ENCODE results near the gene RAX.
"Not testable (repeated sequence)": the region's sequence is repeated elsewhere in the genome, so short reads cannot be mapped to it uniquely, and the experiment has no call there.

The RAX gene

DNA sequence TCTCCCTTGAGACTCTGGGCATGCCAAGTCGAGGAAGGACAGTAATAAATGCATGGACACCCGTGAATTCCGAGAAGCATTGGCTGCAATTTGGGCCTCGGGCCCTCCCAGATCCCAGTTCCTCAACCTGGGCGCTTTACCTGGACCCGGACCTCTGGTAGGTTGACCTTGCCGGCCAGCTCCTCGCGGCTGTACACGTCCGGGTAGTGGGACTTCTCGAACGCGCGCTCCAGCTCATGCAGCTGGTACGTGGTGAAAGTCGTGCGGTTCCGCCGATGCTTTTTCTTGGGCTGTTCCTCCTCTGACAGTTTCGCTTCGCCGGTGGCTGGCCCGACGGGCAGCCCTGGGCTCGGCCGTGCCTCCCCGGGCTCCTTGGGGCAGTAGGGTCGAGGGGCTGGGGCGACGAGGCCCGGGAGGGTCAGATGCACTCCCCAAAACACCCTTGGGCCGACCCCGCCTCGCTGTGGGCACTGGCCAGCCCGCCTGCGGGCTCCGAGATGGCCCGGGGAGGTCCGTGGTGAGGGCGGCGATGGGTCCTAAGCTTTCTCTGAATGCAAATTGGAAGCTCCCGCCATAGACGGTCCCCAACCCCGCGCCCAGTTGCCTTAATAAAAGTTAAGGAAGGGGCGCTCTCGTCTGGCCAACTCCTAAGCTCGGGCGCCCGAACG lies 899 bp downstream of the RAX start:
- no peak for DNase-seq

DNA sequence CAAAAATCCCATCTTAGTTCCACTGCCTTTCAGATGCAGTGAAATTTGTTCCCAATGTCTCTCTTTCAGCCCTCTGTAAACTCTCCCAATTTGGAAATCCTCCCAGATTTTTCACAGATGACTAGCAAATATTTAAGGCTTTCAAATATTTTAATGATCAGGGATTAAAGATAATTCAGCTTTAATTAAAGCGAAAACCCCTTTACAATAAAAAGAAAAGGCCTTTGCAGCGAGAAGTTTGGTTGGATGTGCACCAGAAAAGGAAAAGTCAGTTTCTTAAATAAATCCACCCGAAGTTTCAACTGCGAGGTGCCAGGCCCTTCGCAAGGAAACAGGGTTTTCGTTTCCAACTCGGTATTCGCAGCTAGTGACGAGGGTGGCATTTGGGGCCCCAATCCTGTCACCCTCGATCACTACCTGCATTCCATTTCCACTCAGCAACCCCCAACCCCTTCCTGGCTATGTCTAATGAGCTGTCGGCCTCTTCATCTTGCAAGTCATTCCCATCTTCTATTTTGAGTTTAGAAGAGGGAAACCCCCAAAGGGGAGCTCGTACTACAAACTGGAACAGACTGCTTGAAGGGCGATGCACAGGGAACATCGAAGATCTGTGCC lies 1.5 kb downstream of the RAX start:
- DNase-seq = no peak

DNA sequence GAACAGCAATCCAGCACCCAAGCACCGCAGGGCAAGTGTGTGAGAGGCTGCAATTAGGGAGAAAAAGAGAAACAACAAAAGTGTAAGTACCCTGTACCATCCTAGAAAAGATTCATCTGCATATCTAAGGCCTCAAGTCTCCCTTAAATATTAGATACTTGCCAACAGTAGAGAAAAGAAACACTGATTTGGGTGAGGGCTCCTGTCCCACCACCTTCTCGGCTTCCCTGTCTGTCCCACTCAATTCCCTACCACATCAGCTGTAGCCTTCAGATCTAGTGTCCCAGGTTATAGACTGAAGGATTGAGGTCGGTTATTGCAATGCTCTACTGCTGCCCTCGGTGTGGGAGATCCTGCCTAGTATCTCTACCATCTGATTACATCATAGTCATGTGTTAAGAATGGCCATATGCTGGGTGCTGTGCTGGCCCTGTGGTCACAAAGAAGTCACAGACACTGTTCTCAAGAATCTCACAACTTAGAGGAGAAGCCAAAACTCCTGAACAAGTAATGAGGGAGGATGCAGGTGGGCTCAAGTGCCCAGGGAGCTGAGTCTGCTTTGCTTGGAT lies 2.5 kb downstream of the RAX start:
- no peak for DNase-seq

DNA sequence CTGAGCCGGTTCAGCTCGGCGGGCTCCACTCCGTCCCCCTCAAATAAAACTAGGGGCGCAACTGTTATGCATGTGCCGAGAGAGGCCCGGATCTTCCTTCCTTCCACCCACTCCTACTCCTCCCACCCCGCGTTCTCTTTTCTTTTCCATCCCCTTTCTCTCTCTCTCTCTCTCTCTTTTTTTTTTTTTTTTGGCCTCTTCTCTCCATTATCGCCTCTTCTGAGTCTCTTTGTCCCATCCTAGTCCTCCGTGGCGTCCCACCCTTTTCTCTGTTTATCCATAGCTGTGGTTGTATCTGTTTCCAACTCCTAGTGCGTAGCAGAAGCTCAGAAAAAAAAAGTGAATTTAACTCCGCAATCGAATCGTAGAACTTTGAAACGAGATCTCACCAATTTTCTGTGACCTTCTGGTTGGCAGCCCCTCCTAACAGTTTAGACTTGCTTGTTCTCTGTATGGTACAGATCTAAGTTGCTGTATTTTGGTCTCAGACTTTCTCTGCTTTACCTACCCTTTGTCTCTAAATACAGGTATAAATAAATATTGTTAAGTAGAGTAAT lies 3.6 kb downstream of the RAX start:
- no peak for DNase-seq

DNA sequence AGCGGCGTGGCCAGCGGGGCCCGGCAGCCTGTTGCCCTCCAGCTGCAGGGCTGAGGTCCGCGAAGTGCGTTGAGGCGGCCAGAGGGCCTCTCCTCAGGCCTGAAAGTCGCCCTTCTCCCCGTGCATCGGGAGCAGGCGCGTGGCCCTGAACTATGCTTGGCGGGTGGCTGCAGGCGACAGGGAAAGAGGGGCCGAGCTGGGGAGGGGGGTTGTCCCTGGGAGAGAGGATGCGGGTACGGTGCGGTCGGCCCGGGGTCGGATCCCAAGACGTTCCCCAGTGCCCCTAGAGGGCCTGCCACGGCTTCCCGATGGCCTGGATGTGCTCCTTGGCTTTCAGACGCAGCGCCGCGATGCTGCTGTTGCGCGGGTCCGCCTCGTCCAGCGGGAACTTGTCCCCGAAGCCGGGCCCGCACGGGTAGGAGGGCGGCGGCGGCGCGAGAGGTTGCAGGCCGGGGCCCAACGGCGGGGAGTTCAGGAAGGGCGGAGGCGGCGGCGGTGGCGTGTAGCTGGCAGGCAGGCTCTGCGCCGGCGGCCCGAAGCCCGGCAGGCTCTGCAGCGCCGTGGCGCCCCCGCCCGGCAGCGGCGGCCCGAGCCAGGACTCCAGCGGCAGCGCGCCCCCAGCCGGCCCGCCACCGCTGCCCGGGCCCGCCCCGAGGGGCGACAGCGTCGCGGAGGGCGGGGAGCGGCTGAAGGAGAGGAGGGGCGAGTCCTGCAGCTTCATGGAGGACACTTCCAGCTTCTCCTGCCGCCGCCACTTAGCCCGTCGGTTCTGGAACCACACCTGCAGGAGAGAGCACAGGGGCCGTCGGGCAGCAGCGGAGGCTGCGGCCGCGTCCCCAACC lies 4.3 kb downstream of the RAX start:
- DNase-seq = peak; percentile 58

DNA sequence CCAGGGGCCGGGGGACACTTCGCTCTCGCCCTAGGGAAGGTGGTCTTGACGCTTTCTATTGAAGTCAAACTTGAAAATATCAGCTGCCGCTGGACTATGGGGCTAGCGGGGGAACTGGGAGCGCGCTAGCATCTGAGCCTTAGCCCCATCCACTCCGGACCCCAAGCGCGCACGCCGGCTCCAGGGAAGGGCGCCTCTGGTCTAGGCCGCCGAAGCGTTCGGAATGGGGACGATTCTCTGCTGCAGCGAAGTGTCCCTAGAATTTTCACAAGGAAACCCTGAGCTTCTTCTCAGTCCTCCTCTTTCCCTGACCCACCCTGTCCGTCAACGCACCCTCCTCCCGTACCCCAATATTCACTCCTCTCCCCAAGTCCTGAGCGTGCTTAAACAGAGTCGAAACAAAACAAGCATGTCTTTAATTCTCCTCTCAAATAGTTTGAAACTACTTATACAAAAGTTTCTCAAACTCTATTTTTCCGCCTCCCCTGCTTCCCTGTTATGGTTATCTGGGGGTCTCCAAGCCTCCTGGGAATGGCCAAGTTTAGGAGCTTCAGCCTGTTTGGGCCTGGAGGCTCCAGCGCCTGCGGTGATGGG lies 5.0 kb downstream of the RAX start:
- no peak for DNase-seq

DNA sequence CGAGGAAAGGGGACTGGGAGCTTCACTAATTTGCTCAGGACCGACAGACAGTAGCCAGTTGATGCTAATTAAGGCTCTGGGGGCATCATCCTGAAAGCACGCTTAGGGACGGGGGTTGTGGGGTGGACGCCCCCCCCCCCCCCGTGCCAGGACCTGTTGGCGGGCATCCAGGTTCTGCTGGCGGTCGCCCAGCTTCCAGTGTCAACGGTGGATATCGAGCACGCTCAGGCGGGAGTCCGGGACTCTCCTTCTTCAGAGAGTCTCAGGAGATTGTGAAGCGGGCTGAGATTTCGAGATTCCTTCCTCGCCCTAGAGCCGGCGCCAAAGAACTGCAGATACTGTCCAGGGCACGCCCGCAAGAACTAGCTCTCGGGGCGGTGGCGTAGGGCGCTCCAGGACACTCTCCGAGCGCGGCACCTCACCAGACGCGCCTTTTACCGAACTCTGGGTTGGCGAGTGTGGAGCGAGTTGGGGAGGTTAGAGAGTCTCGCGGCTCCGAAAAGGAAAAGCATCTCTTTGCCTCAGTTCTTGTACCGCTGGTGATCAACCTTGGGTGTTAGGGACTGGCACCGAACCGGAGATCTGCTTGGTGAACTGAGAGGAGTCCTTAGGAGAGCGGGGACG lies 5.6 kb downstream of the RAX start:
- DNase-seq = no peak

DNA sequence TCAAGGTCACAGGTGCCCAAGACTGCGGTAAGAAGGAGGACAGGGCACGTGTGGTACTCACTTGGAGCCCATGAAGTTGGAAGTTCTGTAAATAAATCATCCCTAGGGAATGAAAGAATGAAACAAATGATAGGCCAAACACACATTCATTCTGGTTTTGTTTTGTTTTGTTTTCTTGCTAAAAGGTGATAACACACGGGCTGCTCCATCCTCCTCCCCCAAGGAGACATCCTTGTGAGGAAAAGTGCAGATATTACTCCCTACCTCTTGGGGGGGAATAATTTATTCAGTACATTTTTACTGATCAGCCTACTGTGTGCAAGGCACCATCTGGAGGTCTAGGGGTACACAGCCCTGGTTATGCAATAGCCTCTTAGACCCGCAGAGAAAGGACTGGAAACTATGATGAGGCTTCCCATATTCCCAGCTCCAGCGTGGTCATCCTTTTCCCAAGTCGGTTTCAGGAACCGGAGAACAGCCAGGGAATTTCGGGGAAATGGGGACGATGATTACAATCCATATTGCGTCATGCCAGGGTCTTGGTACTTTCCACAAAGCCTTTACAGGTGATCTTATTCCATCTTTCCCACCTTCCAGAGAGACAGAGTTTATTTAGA lies 6.3 kb downstream of the RAX start:
- DNase-seq = no peak

DNA sequence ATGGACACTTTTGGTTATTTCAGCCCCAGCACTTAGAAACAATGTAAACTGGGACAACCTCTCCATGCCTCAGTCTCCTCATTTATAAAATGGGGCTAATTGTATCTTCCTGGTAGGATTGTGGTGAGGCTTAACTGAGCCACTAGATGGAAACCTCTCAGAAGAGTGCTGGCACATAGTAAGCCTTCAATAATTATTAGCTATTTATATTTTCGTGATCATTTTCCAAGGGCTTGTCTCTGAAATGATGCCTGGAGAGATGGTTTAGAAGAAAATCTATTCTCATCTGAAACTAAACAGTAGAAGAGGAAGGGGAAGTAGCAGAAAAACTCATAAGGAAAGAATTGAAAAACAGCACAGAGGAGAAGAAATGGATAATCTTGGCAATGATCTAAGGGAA lies 6.8 kb downstream of the RAX start:
- DNase-seq = no peak

DNA sequence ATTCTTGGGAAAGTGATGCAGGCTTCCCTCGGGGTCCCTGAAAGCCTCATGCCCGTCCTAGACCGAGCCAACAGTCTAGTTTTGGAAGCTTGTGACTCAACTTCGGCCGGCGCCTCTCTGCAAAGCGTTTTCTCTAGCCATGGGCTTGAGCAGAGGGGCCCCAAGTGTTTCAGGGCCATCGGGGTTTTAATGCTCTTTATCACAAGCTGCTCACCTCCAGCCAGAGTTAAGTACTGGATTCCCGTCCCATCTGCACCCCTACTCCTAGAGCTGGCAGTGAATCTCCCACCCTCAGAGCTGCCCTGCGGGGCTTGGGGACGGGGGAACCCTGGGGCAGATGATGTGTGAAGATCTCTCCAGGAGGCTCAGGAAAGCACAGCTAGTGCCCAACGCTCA lies 7.3 kb downstream of the RAX start:
- no peak for DNase-seq

DNA sequence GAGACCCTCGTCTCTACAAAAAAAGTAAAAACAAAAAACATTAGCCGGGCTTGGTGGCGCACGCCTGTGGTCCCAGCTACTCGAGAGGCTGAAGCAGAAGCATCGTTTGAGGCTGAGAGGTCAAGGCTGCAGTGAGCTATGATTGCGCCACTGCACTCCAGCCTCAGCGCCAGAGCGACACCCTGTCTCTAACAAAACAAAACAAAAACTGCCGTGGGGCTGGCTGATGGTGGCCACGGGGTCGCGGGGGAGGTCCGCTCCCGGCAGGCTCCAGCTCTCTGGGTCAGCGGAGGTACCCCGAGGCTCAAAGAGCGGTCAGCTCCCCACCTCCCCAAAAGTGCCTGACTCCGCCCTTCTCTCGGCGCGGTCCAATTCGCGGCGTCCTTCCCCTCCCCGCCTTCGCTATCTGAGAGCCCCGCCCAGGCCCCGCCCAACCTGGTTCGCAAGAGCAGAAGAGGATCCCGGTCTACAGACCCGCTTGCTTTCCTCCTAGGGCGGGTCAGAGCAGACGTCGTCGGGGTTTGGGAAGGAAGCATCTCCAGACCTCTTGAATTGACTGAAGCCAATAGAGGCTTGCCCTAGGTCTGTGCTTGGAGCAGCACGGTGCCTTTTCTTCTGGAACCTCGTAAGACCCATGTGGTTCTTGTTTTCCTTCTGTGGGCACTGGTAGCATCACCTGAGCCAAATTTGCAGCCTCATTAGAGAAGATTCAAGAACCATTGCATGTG lies 7.8 kb downstream of the RAX start:
- peak; percentile 19 for DNase-seq

DNA sequence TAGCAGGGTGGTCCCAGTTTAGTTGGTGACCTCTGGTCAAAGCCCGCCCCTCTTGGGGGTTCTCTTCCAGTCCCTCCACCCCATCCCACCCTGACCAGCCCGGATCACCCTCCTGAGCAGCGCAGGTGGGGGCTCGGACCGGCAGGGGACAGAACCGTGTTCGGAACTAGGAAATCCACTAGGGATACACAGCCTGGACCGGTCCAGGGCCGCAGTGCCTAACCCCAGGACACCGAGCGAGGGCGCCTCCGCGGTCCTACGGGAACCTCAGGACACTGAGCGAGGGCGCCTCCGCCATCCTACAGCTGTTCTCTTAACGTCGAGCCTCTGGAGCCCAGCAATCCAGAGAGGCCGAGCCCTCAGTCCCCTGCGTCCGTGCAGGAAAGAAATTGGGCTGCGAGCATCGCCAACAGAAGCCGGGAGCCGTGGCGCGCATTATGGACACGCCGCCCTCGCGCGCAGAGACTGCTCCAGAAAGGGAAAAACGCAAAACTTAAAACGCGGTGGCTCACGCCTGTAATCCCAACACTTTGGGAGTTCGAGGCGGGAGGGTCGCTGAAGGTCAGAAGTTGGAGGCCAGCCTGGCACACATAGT lies 8.5 kb downstream of the RAX start:
- no peak for DNase-seq

DNA sequence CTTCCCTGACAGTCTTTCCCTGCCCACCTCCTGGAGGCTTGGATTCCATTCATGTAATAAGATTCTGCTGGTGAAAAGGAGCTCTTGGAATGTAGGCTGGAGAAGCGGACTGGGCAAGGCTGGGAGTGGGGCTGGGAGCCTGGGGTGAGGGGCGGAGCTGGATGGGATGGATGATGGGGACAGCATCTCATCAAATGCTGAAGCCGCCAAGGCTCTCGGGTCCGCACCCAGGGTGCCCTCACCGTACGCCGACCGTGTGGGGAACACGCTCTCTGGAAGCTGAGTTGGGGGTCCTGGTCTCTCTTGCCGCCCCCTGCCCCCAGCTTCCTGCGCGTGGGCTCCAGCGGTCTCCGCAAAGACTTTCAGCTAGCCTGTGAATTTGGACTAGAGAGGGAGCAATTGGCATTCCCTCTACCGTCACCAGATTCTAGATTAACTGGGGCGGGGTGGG lies 9.1 kb downstream of the RAX start:
- DNase-seq = no peak

DNA sequence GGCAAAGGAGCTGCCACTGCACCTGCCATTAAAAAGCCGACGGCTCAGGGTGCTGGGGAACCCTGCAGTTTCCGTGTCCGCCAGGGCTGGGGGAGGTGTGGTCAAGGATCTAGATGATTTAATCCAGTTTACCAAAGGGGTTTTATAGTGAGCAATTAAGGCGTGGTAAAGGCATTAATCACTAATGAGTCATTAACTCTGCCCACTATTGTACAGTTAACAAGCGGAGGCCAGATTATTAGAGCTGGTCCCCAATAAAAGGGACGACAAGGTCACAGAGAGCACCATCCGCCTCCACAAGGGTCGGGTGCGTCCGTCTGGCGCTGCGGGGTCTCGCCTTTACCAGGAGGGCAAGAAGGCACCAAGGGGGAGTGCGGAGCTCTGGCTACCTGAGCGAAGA lies 9.6 kb downstream of the RAX start:
- DNase-seq = no peak

DNA sequence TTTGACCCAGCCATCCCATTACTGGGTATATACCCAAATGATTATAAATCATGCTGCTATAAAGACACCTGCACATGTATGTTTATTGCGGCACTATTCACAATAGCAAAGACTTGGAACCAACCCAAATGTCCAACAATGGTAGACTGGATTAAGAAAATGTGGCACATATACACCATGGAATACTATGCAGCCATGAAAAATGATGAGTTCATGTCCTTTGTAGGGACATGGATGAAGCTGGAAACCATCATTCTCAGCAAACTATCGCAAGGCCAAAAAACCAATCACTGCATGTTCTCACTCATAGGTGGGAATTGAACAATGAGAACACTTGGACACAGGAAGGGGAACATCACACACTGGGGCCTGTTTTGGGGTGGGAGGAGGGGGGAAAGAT lies 11.0 kb downstream of the RAX start:
- not testable (repeated sequence) for DNase-seq

DNA sequence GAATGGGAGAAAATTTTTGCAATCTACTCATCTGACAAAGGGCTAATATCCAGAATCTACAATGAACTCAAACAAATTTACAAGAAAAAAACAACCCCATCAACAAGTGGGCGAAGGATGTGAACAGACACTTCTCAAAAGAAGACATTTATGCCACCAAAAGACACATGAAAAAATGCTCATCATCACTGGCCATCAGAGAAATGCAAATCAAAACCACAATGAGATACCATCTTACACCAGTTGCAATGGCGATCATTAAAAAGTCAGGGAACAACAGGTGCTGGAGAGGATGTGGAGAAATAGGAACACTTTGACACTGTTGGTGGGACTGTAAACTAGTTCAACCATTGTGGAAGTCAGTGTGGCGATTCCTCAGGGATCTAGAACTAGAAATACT lies 11.4 kb downstream of the RAX start:
- DNase-seq = not testable (repeated sequence)

DNA sequence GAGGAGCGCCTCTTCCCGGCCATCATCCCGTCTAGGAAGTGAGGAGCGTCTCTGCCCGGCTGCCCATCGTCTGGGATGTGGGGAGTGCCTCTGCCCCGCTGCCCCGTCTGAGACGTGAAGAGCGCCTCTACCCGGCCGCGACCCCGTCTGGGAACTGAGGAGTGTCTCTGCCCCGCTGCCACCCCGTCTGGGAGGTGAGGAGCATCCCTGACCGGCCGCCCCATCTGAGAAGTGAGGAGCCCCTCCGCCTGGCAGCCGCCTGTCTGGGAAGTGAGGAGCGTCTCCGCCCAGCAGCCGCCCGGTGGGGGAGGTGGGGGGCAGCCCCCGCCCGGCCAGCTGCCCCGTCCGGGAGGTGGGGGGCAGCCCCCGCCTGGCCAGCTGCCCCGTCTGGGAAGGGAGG lies 17.8 kb downstream of the RAX start:
- not testable (repeated sequence) for DNase-seq

DNA sequence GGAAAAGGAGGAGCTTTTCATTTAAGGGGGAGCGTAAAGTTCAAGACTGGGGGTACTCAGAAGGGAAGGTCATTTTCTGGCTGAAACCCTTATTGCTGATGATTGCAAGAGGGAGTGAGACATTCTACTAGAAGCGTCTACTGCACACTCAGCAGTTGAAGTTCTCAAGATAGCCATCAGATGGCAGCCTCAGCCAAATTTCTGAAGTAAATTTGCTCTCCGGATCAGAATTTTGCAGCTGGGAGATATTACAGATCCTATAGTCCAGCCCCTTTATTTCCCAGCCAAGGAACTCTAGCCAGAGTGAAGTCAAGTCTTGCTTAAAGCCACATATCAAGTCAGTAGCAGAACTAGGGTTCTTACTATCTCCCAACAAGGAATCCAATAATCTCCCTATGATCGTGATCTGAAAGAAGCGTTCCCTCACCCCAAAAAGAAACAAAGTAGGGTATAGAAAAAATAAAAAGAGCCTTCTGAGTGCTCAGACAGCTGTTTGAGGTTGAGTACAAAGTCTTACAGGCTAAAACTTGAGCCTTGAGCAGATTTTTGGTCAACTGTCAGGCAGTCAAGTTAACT lies 24.0 kb downstream of the RAX start:
- peak; percentile 53 for DNase-seq

DNA sequence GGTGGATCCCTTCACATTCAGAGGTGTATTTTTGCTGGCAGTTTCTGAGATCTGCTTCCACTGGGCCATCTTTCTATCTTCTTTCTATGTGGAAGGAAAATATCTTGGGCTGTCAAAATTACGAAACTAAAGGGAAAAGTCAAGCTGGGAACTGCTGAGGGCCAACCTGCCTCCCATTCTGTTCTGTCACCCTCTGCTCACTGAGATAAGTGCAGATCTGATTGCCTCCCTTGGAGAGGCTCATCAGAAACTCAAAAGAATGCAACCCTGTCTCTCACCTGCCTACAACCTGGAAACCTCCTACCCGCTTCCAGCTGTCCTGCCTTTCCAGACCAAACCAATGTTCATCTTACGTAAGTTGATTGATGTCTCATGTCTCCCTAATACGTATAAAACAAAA lies 26.5 kb downstream of the RAX start:
- no peak for DNase-seq

DNA sequence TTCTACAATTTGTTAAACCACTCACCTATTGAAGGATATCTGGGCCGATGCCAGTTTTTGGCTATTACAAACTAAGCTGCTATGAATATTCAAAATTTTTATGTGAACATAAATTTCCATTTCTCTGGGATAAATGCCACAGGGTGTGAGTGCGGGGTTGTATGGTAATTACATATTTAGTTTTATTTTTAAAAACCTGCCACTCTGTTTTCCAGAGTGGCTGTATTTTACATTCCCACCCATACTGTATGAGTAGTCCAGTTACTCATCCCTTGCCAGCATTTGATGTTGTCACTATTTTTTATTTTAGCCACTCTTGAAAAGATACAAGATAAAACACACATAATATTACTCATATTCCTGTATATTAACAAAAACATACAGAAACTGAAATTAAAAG lies 30.3 kb downstream of the RAX start:
- no peak for DNase-seq

DNA sequence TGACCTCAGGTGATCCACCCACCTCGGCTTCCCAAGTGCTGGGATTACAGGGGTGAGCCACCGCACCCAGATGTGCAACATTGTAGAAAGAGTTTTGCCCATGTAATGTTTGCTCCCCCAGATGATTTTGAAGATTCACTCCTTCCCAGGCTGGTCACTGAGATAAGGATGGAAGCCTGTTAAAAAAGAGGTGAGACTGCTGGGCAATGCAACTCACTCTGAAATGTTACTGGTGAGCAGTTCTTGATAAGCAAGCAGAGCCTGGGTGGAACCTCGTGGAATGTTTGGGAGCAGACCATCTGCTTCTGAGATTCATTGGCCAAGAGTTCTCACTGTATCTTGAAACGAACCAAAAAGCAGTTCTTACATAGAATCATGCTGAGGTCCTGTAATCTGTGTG lies 33.6 kb downstream of the RAX start:
- DNase-seq = no peak
